Right cardiac atrium (tissue), 5 donors: ENCODE data around the gene JMJD1C. TPM values are rescaled to one million over a fixed set of nuclear protein-coding genes. Genes with fewer than 3 reads are reported as not detected.
"Not testable (repeated sequence)": the region's sequence is repeated elsewhere in the genome, so short reads cannot be mapped to it uniquely, and the experiment has no call there.

ENCODE experiments used
- ATAC-seq, 2 donors: fragments of 200-7000 bp; cut with Tn5 transposase; one replicate each; pipeline versions ENCODE4 v1.8.0 to v1.9.1; 2020; ENCODE audit warnings: moderate library complexity in 2 of 2, mild to moderate bottlenecking in 1 of 2
- DNase-seq, 3 donors: peaks; one replicate each; pipeline ENCODE4 v3.0.0-alpha.2; 2020
- H3K27ac ChIP-seq: one replicate; pipeline ENCODE4 v1.5.1; 2013; ENCODE audit warnings: mild to moderate bottlenecking, low read length, control low read depth, moderate library complexity
- H3K27me3 ChIP-seq: one replicate; pipeline ENCODE4 v1.6.1; 2013; ENCODE audit not compliant: control insufficient read depth, insufficient read depth
- H3K4me1 ChIP-seq: one replicate; pipeline ENCODE4 v1.6.1; 2013; ENCODE audit warnings: low read length; ENCODE audit not compliant: control insufficient read depth, insufficient read depth
- H3K4me3 ChIP-seq: one replicate; pipeline ENCODE4 v1.5.1; 2013; ENCODE audit warnings: low read length, control low read depth
- H3K9me3 ChIP-seq: one replicate; pipeline ENCODE4 v1.6.1; 2013; ENCODE audit warnings: low read length; ENCODE audit not compliant: control insufficient read depth
- WGBS: extraction: QIAGEN DNeasy Blood & Tissue Kit; methylation state at CpG from one replicate; pipeline ENCODE4 v1.1.7; 2013; 5-methylcytosine and 5-hydroxymethylcytosine counted together
- intact Hi-C, 4 donors: fragments of 100-400 bp; cut with DNase I; formaldehyde crosslinking; loops; one replicate each; pipeline versions ENCODE4 v1.11.0 to v1.14.0; 2022 to 2023
- polyA plus RNA-seq: library from polyadenylated mRNA; stranded (reverse); fragments of 200-250 nt; gene quantifications from one replicate; pipeline ENCODE4 v1.2.3, GENCODE V29; 2013
- total RNA-seq, 4 donors: library from RNA; stranded (reverse); fragmentation: NEBNext Ultra II Directional; extraction: Animal tissue kit (Norgen Biotek cat#: 25700); gene quantifications; one replicate each; pipeline ENCODE4 v1.2.1, GENCODE V29; 2021
- donor health status: healthy with polysubstance abuse.
- donor health status: DM: no; HTN: yes; CAD: no.
- donor health status: DM: no; HTN: no; CAD: no.
- donor health status: DM: no; HTN: yes; CAD: no; lungs with severe emphysema.
- donor health status: DM: yes; HTN: yes; CAD: no.

Gene JMJD1C
- total and polyA plus RNA-seq, 5 donors: 31.0 to 44.8 (median 43.1) TPM

GRCh38 chr10:63497321-63497720 lies 31.5 kb upstream of the JMJD1C start:
- Histone ChIP-seq H3K4me3 (no peak overlapping the region), H3K27ac (no peak overlapping the region), H3K4me1 (peaks cover 1% of the 10 kb centered on the region), H3K9me3 (no peaks in the 10 kb centered on the region), H3K27me3 (no peaks in the 10 kb centered on the region)
- intact Hi-C loops: no loop called here
- DNase-seq (no peak), ATAC-seq (no peak)
- WGBS: 43% methylated on average over 1 of the region's 1 CpG

DNA sequence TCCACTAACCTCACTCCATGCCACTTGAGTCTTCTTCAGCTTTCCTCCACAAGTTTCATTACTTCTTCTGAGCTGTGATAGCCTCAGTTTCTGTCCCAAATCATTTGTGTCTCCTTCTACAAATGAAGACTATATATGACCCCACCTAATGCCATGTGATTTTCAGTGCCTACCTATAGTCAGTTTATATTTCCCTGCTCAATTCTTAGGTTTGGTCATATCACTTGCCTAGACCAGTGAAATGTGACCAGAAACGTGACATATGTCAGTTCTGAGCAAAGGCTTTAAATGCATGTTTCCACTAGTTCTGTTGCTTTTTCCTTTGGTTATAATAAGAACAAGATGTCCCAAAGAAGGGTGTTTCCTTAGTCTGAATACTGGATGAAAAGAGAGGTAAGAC lies 30.8 kb upstream of the JMJD1C start:
- WGBS: 89% methylated on average over 1 of the region's 1 CpG
- peaks cover 4% of the 10 kb centered on the region for H3K4me1 ChIP-seq
- H3K4me3 ChIP-seq: no peak overlapping the region
- H3K9me3 ChIP-seq: no peaks in the 10 kb centered on the region
- no peaks in the 10 kb centered on the region for H3K27me3 ChIP-seq
- H3K27ac ChIP-seq: no peak overlapping the region
- intact Hi-C loops: no loop called here
- DNase-seq (no peak), ATAC-seq (no peak)

DNA sequence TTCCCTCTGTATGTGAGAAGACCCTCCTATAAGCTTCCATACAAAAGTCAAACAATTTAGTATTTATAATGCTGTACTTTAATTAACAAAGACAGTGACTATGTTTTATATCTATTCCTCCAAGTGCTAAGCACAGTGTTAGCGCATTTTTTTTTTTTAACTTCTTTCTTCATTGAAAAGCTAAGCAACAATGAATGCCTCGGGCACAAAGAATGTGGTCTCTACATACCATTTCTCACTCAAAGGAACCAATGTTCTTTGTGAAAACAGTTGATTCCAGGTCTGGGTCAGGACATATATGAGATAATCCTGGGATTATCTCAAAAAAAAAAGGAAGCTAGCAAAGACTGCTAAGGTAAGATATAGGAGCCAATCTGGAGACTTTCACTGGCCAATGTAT lies 29.2 kb upstream of the JMJD1C start:
- Histone ChIP-seq H3K4me1 (peaks cover 4% of the 10 kb centered on the region), H3K27ac (no peak overlapping the region), H3K27me3 (no peaks in the 10 kb centered on the region), H3K4me3 (no peak overlapping the region), H3K9me3 (no peaks in the 10 kb centered on the region)
- WGBS: 90% methylated on average over 2 of the region's 2 CpGs
- no peak for ATAC-seq
- intact Hi-C loops: no loop called here
- no peak for DNase-seq

DNA sequence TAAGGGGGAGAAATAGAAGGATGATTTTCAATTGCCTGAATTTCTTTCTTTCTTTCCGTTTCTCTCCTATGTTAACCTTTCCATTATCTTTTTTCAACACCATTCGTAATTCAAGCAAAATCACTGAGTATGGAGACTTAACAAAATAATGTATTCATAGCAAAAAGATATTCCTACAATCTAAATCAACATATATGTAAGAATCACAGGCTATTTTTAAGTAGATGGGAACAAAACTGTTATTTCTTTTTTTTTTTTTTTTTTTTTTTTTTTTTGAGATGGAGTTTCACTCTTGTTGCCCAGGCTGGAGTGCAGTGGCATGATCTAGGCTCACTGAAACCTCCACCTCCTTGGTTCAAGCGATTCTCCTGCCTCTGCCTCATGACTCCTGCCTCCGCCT lies 27.2 kb upstream of the JMJD1C start:
- no peak for ATAC-seq
- intact Hi-C loops: no loop called here
- no peak overlapping the region for H3K27ac ChIP-seq
- H3K27me3 ChIP-seq: no peaks in the 10 kb centered on the region
- DNase-seq: no peak
- WGBS: 96% methylated on average over 4 of the region's 4 CpGs
- no peaks in the 10 kb centered on the region for H3K9me3 ChIP-seq
- H3K4me3 ChIP-seq: no peak overlapping the region
- peaks cover 4% of the 10 kb centered on the region for H3K4me1 ChIP-seq

DNA sequence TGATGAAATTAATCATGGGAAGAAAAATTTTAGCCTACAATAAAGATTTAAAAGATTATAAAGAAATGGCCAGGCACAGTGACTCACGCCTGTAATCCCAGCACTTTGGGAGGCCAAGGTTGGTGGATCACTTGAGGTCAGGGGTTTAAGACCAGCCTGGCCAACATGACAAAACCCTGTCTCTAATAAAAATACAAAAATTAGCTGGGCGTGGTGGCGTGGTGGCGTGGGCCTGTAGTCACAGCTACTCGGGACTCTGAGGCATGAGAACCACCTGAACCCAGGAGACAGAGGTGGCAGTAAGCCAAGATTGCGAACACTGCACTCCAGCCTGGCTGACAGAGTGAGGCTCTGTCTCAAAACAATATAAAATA lies 26.5 kb upstream of the JMJD1C start:
- intact Hi-C loops, H3K4me3 ChIP-seq, H3K27ac ChIP-seq, H3K9me3 ChIP-seq, H3K27me3 ChIP-seq, H3K4me1 ChIP-seq: not testable (repeated sequence)
- peak; percentile 18 to 49 (median 29) for DNase-seq
- 69% methylated on average over 6 of the region's 6 CpGs for WGBS
- peak in 1 of 2 donors; percentile 32 for ATAC-seq

DNA sequence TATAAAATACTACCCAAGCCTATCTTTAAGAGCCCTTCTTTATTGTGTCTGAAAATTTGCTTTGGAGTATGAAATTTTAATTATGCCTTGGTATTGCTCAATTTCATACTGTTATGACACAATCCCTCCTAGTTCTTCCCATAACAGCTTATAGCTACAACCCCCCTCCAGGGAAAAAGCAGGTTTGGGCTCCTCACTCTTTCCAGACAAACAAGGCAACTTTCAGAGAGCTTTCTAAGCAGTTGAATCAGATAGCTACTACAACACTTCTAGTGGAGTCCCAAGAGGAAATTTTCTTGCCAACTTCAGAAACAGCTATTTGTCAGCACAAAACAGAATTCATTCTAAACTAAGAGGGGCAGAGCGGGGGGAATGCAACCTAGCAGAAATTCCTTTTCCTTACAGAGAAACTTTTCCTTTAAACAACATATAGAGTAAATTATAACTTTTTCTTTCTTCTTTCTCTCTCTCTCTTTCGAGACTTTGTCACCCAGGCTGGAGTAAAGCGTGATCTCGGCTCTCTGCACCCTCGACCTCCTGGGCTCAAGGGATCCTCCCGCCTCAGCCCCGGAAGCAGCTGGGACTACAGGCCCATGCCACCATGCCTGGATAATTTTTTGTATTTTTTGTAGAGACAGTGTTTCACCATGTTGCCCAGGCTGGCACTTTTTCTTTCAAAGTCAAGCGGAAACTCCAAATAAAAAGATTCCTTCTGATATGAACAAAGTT lies 26.0 kb upstream of the JMJD1C start:
- 53% methylated on average over 8 of the region's 8 CpGs for WGBS
- H3K4me3 ChIP-seq: peak overlapping the region; percentile 31
- peak; percentile 92 to 93 for ATAC-seq

DNA sequence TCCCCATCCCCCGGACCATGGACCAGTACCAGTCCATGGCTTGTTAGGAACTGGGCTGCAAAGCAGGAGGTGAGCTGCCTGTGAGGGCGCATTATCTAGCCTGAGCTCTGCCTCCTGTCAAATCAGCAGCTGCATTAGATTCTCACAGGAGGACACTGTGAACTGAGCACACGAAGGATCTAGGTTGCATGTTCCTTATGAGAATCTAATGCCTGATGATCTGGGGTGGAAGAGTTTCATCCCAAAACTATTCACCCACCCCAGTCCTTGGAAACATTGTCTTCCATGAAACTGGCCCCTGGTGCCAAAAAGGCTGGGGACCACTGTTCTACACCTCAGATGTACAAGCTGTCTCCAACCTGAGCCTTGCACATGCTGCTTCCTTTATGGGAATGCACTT lies 24.1 kb upstream of the JMJD1C start:
- 98% methylated on average over 3 of the region's 3 CpGs for WGBS
- H3K4me3 ChIP-seq: no peak overlapping the region
- H3K27me3 ChIP-seq: no peaks in the 10 kb centered on the region
- H3K4me1 ChIP-seq: peaks cover 4% of the 10 kb centered on the region
- H3K9me3 ChIP-seq: no peaks in the 10 kb centered on the region
- H3K27ac ChIP-seq: no peak overlapping the region
- DNase-seq: peak in 1 of 3 donors; percentile 41
- intact Hi-C loops: no loop called here
- ATAC-seq: no peak

More for the DNA sequence above, 26.0 kb upstream of the JMJD1C start:
- Histone ChIP-seq H3K27me3 (no peaks in the 10 kb centered on the region), H3K4me1 (peaks cover 4% of the 10 kb centered on the region), H3K9me3 (no peaks in the 10 kb centered on the region), H3K27ac (no peak overlapping the region)
- intact Hi-C loops: no loop called here
- peak in 2 of 3 donors; percentile 22 to 47 for DNase-seq

- DNase-seq (no peak), ATAC-seq (no peak)
- H3K9me3 ChIP-seq: no peaks in the 10 kb centered on the region
- intact Hi-C loops: no loop called here
- peaks cover 4% of the 10 kb centered on the region for H3K4me1 ChIP-seq
- no peaks in the 10 kb centered on the region for H3K27me3 ChIP-seq
- no peak overlapping the region for H3K4me3 ChIP-seq
- WGBS: 95% methylated on average over 3 of the region's 3 CpGs
- H3K27ac ChIP-seq: no peak overlapping the region
Measured at GRCh38 chr10:63487990-63488389, 22.2 kb upstream of the JMJD1C start.

- H3K4me3 ChIP-seq: no peak overlapping the region
- intact Hi-C loops: no loop called here
- H3K27me3 ChIP-seq: no peaks in the 10 kb centered on the region
- no peak overlapping the region for H3K27ac ChIP-seq
- H3K9me3 ChIP-seq: no peaks in the 10 kb centered on the region
- 90% methylated on average over 1 of the region's 1 CpG for WGBS
- DNase-seq (no peak), ATAC-seq (no peak)
- peaks cover 2% of the 10 kb centered on the region for H3K4me1 ChIP-seq
Measured at GRCh38 chr10:63483983-63484382, 18.2 kb upstream of the JMJD1C start.

- Histone ChIP-seq H3K4me1 (peaks cover 2% of the 10 kb centered on the region), H3K9me3 (no peaks in the 10 kb centered on the region), H3K4me3 (no peak overlapping the region), H3K27me3 (no peaks in the 10 kb centered on the region), H3K27ac (no peak overlapping the region)
- 60% methylated on average over 6 of the region's 6 CpGs for WGBS
- DNase-seq (no peak), ATAC-seq (no peak)
- intact Hi-C loops: no loop called here
Measured at GRCh38 chr10:63481815-63482421, 16.1 kb upstream of the JMJD1C start.

GRCh38 chr10:63480237-63480636 lies 14.5 kb upstream of the JMJD1C start:
- ATAC-seq (no peak), DNase-seq (no peak)
- Histone ChIP-seq H3K4me3 (no peak overlapping the region), H3K4me1 (peaks cover 2% of the 10 kb centered on the region), H3K27ac (no peak overlapping the region), H3K9me3 (no peaks in the 10 kb centered on the region), H3K27me3 (no peaks in the 10 kb centered on the region)
- 96% methylated on average over 5 of the region's 5 CpGs for WGBS
- intact Hi-C loops: no loop called here
